ENCODE results near the gene CAMKV.

DNA sequence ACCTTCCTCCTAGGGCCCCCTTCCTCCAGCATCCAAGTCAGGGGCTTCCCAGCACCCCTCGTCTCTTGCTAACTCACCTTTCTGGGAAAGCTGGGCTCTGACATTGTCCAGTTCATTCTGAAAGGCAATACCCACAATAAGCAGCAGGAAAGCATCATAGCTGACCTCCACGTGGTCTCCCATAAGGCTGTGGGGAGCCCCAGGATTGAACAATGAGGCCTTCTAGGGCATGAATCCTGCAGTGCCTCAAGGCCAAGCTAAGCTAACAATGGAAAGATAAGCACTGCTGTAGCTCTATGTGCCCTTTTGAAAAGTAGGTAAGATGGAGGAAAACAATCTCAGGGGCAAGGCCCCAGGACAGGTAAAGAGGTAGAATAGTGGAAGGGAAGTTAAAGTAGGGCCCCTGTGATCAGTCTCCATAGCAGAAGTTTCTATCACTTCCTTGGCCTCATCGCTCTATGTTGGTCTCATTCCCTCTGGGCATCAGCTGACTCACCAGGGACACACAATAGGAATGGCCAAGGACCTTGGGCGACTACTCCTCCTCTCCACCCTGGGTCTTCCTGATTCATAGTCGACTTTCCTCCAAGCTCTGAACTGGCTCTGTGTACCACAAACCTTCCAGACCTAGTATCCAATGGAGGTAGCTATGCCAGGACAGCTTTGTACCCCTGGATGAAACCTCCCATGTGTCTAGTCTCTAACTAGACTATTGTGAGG, 25.1 kb downstream of the CAMKV start:
- TF ChIP-seq, protein P1, sequence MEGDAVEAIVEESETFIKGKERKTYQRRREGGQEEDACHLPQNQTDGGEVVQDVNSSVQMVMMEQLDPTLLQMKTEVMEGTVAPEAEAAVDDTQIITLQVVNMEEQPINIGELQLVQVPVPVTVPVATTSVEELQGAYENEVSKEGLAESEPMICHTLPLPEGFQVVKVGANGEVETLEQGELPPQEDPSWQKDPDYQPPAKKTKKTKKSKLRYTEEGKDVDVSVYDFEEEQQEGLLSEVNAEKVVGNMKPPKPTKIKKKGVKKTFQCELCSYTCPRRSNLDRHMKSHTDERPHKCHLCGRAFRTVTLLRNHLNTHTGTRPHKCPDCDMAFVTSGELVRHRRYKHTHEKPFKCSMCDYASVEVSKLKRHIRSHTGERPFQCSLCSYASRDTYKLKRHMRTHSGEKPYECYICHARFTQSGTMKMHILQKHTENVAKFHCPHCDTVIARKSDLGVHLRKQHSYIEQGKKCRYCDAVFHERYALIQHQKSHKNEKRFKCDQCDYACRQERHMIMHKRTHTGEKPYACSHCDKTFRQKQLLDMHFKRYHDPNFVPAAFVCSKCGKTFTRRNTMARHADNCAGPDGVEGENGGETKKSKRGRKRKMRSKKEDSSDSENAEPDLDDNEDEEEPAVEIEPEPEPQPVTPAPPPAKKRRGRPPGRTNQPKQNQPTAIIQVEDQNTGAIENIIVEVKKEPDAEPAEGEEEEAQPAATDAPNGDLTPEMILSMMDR (IDR thresholded peaks at IDR 0.05), result no peak
- TF ChIP-seq POLR2A (IDR thresholded peaks at IDR 0.05), result no peak
